ENCODE data around the gene PNPLA6.

The PNPLA6 gene

DNA sequence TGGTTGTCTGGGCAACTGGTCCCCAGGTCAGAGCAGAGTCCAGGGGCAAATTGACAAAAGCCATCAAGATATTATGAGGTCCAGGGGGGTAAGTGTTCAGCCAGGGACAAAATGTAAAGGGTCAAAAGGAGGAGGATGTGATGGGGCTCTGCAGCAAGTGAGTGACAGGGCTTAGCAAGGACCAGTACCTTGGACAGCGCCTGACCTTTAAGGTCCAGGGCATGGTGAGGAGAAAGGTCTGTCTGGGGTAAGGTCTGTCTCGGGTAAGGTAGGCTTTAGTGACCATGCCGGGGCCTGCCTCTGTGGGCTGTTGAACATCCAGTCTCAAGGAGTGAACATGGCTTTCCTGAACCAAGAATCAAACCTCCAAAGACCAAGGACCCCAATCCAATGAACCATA lies 25.9 kb upstream of the PNPLA6 start:
- no peak overlapping the region for H3K4me2 ChIP-seq (ENCODE audit: low read length)
- H3K36me3 ChIP-seq (ENCODE audit: control insufficient read depth, low read length): no peaks in the 10 kb centered on the region
- no peak overlapping the region for H3K4me3 ChIP-seq (ENCODE audit: low read length)
- H3K27ac ChIP-seq (ENCODE audit: low read depth, low read length): no peak overlapping the region
- H4K20me1 ChIP-seq (ENCODE audit: control insufficient read depth, insufficient read depth, low read depth, low read length): no peaks in the 10 kb centered on the region
- H3F3A ChIP-seq (ENCODE audit: control insufficient read depth, insufficient read depth): 0 out of 2 replicates have a peak, but pooled peaks cover 4% of the 10 kb centered on the region
- no peaks in the 10 kb centered on the region for H3K9me3 ChIP-seq (ENCODE audit: control insufficient read depth, insufficient read depth, low read length)
- peaks cover 12% of the 10 kb centered on the region for H3K4me1 ChIP-seq (ENCODE audit: control insufficient read depth, low read length)
- TF ChIP-seq, protein P1, sequence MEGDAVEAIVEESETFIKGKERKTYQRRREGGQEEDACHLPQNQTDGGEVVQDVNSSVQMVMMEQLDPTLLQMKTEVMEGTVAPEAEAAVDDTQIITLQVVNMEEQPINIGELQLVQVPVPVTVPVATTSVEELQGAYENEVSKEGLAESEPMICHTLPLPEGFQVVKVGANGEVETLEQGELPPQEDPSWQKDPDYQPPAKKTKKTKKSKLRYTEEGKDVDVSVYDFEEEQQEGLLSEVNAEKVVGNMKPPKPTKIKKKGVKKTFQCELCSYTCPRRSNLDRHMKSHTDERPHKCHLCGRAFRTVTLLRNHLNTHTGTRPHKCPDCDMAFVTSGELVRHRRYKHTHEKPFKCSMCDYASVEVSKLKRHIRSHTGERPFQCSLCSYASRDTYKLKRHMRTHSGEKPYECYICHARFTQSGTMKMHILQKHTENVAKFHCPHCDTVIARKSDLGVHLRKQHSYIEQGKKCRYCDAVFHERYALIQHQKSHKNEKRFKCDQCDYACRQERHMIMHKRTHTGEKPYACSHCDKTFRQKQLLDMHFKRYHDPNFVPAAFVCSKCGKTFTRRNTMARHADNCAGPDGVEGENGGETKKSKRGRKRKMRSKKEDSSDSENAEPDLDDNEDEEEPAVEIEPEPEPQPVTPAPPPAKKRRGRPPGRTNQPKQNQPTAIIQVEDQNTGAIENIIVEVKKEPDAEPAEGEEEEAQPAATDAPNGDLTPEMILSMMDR (IDR thresholded peaks at IDR 0.05; ENCODE audit: low read depth, low read length, poor library complexity, severe bottlenecking): no peak
- TF ChIP-seq EZH2phosphoT487 (IDR thresholded peaks at IDR 0.05; ENCODE audit: borderline replicate concordance, low read length): no peak
- peaks cover 18% of the 10 kb centered on the region for H3K27me3 ChIP-seq (ENCODE audit: control insufficient read depth, low read length)
- no peaks in the 10 kb centered on the region for H3K79me2 ChIP-seq (ENCODE audit: control insufficient read depth, low read length)
- H3K9me2 ChIP-seq (replicated peaks; ENCODE audit: control insufficient read depth, low read length): no peaks in the 10 kb centered on the region

DNA sequence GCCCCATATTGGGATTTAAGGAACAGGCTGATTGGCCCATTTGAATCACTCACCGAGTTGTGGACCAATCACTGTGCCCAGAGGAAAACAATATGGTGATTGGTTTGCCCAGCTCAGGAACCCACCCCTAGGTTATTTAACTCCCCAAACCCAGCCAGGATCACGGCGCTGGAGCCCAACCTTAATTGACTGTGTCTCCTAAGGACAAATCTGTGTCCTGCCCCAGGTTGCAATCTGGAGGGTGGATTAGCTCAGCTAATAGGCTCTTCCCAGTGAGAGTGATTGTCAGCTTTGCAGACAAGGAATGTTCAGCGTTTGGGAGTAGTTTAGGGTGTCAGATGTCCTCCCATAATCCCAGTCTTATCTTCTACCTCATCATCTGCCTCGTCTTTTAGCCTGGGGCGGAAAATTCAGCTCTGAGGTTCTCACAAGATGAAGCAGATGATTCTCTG lies 23.1 kb upstream of the PNPLA6 start:
- Histone ChIP-seq H3K4me3 (ENCODE audit: low read length) (no peak overlapping the region), H3K36me3 (ENCODE audit: control insufficient read depth, low read length) (no peaks in the 10 kb centered on the region), H3K27ac (ENCODE audit: low read depth, low read length) (no peak overlapping the region), H4K20me1 (ENCODE audit: control insufficient read depth, insufficient read depth, low read depth, low read length) (no peaks in the 10 kb centered on the region), H3K4me1 (ENCODE audit: control insufficient read depth, low read length) (peaks cover 3% of the 10 kb centered on the region; the same call in 1 of the 2 replicates), H3K79me2 (ENCODE audit: control insufficient read depth, low read length) (no peaks in the 10 kb centered on the region), H3F3A (ENCODE audit: control insufficient read depth, insufficient read depth) (no peaks in the 10 kb centered on the region), H3K27me3 (ENCODE audit: control insufficient read depth, low read length) (peaks cover 41% of the 10 kb centered on the region), H3K4me2 (ENCODE audit: low read length) (no peak overlapping the region), H3K9me2 (replicated peaks; ENCODE audit: control insufficient read depth, low read length) (no peaks in the 10 kb centered on the region), H3K9me3 (ENCODE audit: control insufficient read depth, insufficient read depth, low read length) (no peaks in the 10 kb centered on the region)
- TF ChIP-seq, protein P1 (IDR thresholded peaks at IDR 0.05; ENCODE audit: low read depth, low read length, poor library complexity, severe bottlenecking): no peak
- no peak for TF ChIP-seq EZH2phosphoT487 (IDR thresholded peaks at IDR 0.05; ENCODE audit: borderline replicate concordance, low read length)

DNA sequence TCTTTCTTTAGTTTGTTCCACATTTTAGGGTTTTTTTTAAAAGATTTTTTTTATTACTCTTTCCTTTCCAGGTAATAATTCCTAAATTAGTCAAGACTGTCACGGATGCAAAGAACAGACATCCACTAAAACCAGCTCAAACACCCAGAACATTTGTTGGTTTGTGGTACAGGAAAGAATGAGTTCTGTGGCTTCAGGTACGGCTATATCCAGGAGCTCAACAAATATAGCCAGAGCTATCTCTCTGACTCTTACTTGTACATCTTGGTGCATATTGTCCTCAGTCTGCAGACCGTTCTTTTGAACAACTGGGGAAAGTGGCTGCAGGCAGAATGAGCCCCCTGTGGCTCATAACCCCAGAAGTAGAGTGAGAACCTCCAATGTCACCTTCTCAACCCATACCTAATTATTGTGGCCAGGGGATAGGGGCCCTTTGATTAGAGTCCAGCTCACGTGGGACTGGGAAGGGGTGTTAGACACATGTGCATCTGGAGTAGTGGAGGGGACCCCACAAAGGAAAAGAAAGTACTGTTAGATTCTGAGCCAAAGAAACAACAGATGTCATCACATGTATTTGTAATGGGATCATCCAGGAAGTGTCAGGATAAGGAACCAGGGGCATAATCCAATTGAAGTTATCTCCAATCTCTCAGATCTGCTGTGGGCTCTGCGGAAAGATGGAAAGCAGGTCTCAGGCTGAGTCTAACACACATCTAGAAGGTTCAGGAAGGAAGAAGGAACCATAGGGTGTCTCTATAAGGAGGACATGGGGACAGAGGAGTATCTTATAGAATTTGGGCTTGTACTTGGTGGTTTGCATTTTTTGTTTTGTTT lies 21.5 kb upstream of the PNPLA6 start:
- Histone ChIP-seq H3K27me3 (ENCODE audit: control insufficient read depth, low read length) (peaks cover 49% of the 10 kb centered on the region), H3K27ac (ENCODE audit: low read depth, low read length) (no peak overlapping the region)
- TF ChIP-seq, protein P1 (IDR thresholded peaks at IDR 0.05; ENCODE audit: low read depth, low read length, poor library complexity, severe bottlenecking): no peak
- TF ChIP-seq EZH2phosphoT487 (IDR thresholded peaks at IDR 0.05; ENCODE audit: borderline replicate concordance, low read length): no peak

More for the DNA sequence above, 21.5 kb upstream of the PNPLA6 start:
- Histone ChIP-seq H3K4me2 (ENCODE audit: low read length) (no peak overlapping the region), H3K4me1 (ENCODE audit: control insufficient read depth, low read length) (peaks cover 3% of the 10 kb centered on the region; the same call in 1 of the 2 replicates), H3K36me3 (ENCODE audit: control insufficient read depth, low read length) (no peaks in the 10 kb centered on the region), H3K9me3 (ENCODE audit: control insufficient read depth, insufficient read depth, low read length) (no peaks in the 10 kb centered on the region), H3F3A (ENCODE audit: control insufficient read depth, insufficient read depth) (no peaks in the 10 kb centered on the region), H3K79me2 (ENCODE audit: control insufficient read depth, low read length) (no peaks in the 10 kb centered on the region), H4K20me1 (ENCODE audit: control insufficient read depth, insufficient read depth, low read depth, low read length) (no peaks in the 10 kb centered on the region), H3K4me3 (ENCODE audit: low read length) (no peak overlapping the region), H3K9me2 (replicated peaks; ENCODE audit: control insufficient read depth, low read length) (no peaks in the 10 kb centered on the region)
